ENCODE results near the gene TNKS1BP1. TPM values are rescaled to one million over a fixed set of nuclear protein-coding genes. Genes with fewer than 3 reads are reported as not detected.
"Not testable (repeated sequence)": the region's sequence is repeated elsewhere in the genome, so short reads cannot be mapped to it uniquely, and the experiment has no call there.

The TNKS1BP1 gene
- total RNA-seq, 1 donor from 2014 or later = 14.3 TPM

- peaks cover 30% of the 10 kb centered on the region for H3K36me3 Mint-ChIP-seq (ENCODE audit: low read depth)
Measured at GRCh38 chr11:57301711-57302423, 22.9 kb downstream of the TNKS1BP1 start.

DNA sequence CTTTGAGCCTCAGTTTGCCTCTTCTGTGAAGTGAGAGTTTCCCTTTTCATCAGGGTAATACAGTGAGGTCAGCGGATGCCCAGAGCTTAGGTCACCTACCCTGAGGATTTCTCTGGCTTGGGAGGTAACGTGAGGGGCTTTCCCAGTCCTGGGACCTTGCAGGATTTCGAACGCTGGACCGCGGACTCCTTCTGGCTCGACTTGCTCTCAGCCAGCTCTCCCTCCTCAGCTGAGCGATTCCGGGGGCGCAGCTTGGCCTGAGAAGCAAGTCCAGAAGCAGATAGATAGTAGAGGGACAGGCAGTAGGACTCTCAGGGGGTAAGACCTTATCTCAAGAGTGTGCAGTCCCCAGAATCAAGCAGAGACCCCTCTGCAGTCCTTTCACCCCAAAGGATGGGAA lies 24.0 kb downstream of the TNKS1BP1 start:
- CTCF ChIA-PET = no interaction called here
- no peak for ATAC-seq (ENCODE audit: low read depth)
- intact Hi-C loops (cut with micrococcal nuclease) = no loop called here
- Mint-ChIP-seq H3K36me3 (ENCODE audit: low read depth) (peaks cover 30% of the 10 kb centered on the region), H3K4me1 (no peaks in the 10 kb centered on the region), H3K4me3 (no peak overlapping the region), H3K9me3 (peaks cover 9% of the 10 kb centered on the region), H3K27me3 (no peaks in the 10 kb centered on the region), H3K27ac (no peak overlapping the region)
- no peak for TF ChIP-seq CTCF (IDR thresholded peaks at IDR 0.05)
- POLR2A ChIA-PET = no interaction called here
- DNase-seq = no peak

More at GRCh38 chr11:57301711-57302423, 22.9 kb downstream of the TNKS1BP1 start:
- DNase-seq = no peak
- H3K4me1 Mint-ChIP-seq = no peaks in the 10 kb centered on the region
- no peaks in the 10 kb centered on the region for H3K27me3 Mint-ChIP-seq
- H3K4me3 Mint-ChIP-seq = no peak overlapping the region
- ChIA-PET CTCF (no interaction called here), POLR2A (no interaction called here)
- TF ChIP-seq CTCF (IDR thresholded peaks at IDR 0.05) = no peak
- no peak for ATAC-seq (ENCODE audit: low read depth)
- peaks cover 8% of the 10 kb centered on the region for H3K9me3 Mint-ChIP-seq
- H3K27ac Mint-ChIP-seq = no peak overlapping the region
- intact Hi-C loops (cut with micrococcal nuclease) = no loop called here

GRCh38 chr11:57299150-57299737 lies 25.5 kb downstream of the TNKS1BP1 start:
- Mint-ChIP-seq H3K36me3 (ENCODE audit: low read depth) (peaks cover 30% of the 10 kb centered on the region), H3K4me1 (no peaks in the 10 kb centered on the region), H3K27me3 (no peaks in the 10 kb centered on the region), H3K4me3 (no peak overlapping the region), H3K9me3 (peaks cover 9% of the 10 kb centered on the region), H3K27ac (no peak overlapping the region)
- ChIA-PET CTCF (no interaction called here), POLR2A (no interaction called here)
- ATAC-seq (ENCODE audit: low read depth) (no peak), DNase-seq (no peak)
- intact Hi-C loops (cut with micrococcal nuclease) = no loop called here
- TF ChIP-seq CTCF (IDR thresholded peaks at IDR 0.05) = no peak

DNA sequence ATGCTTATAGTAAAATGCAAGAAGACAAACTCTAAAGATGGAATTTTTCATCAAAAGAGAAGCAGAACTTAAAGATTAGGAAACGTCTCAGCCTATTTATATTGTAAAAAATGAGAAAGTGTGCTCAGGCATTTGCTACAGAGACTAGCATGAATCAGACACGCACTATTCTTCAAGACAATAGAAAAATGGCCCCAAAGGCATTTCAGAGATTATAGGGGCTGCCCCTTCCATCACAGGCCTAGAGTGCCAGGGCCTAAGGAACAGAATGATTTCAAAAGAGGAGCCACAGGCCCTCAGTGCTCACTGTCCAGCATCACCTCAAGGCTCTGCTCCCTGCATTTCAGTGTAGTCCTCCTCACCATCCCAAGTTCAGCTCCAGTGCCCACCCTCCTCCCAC lies 27.5 kb downstream of the TNKS1BP1 start:
- peaks cover 9% of the 10 kb centered on the region for H3K9me3 Mint-ChIP-seq

GRCh38 chr11:57296205-57296604 lies 28.5 kb downstream of the TNKS1BP1 start:
- H3K4me1 Mint-ChIP-seq; H3K27ac Mint-ChIP-seq; H3K4me3 Mint-ChIP-seq; intact Hi-C loops (cut with micrococcal nuclease); H3K27me3 Mint-ChIP-seq; POLR2A ChIA-PET; ATAC-seq (ENCODE audit: low read depth); CTCF ChIA-PET; DNase-seq; H3K9me3 Mint-ChIP-seq: not testable (repeated sequence)
- H3K36me3 Mint-ChIP-seq (ENCODE audit: low read depth) = peaks cover 20% of the 10 kb centered on the region

More for the DNA sequence above, 27.5 kb downstream of the TNKS1BP1 start:
- H3K27me3 Mint-ChIP-seq = no peaks in the 10 kb centered on the region
- H3K27ac Mint-ChIP-seq = no peak overlapping the region
- peaks cover 29% of the 10 kb centered on the region for H3K36me3 Mint-ChIP-seq (ENCODE audit: low read depth)
- H3K4me3 Mint-ChIP-seq = no peak overlapping the region
- ChIA-PET POLR2A (no interaction called here), CTCF (no interaction called here)
- DNase-seq (no peak), ATAC-seq (ENCODE audit: low read depth) (no peak)
- TF ChIP-seq CTCF (IDR thresholded peaks at IDR 0.05) = no peak
- intact Hi-C loops (cut with micrococcal nuclease) = no loop called here
- H3K4me1 Mint-ChIP-seq = no peaks in the 10 kb centered on the region

Data from activated B cell treated with CpG ODN at 0.5 μM for 24 hours (primary cell).